ENCODE results near the gene CACHD1. TPM values are rescaled to one million over a fixed set of nuclear protein-coding genes. Genes with fewer than 3 reads are reported as not detected.

Gene CACHD1
- total RNA-seq, 5 donors from 2014 or later (not counting 1 experiment from before 2014, with no cell fraction given), result 0.49 to 7.3 (median 2.2) TPM

DNA sequence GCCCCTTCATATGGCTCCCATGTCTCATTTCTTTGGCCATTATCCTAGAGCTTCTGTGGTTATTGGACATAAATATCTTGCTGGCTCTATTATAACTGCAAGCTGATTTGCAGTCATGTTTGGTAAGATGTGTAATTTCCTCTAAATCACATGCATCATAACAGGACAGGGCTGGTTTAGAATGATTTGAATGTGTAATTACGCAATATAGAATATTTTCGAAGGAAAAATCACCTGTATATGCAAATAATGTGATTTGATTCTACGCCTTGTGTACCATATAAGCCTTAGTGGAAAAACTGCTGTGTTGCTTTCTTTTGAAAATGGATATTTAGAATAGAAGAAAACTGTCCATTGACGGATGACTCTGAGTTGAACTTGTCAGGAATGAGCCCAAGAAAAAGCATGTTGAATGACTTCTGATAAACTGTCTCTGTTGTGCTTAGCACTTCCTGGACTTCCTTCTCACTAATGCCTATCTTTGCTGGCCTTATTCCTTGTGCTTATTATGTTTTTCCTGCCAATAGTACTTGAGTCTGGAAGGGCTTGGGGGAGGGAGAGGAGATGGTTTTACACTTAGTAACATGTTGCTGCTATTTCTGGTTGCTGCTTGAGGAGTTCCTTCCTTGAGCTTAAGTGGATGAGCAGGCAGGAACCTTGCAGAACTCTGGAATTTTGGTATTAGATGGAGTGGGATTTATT, 6.5 kb downstream of the CACHD1 start:
- DNase-seq (no peak), ATAC-seq (replicated peaks in 1 of 4) (no peak)
- Histone ChIP-seq H3K27ac (ENCODE audit: low read length) (no peak overlapping the region), H3K4me3 (ENCODE audit: control insufficient read depth in 1 of 2, extremely low read depth in 1 of 2, low read length in 1 of 2) (no peak overlapping the region), H3K4me1 (ENCODE audit: control insufficient read depth in 1 of 2, extremely low read depth in 1 of 2, insufficient read depth in 2 of 2, low read length in 2 of 2) (peaks cover 3 to 15% of the 10 kb centered on the region in 2 experiments), H3K9me3 (no peaks in the 10 kb centered on the region), H3K36me3 (ENCODE audit: control insufficient read depth in 2 of 2, extremely low read depth in 1 of 2, insufficient read depth in 1 of 2, low read length in 1 of 2) (no peaks in the 10 kb centered on the region), H3K27me3 (replicated peaks in 1 of 2; ENCODE audit: control insufficient read depth in 2 of 2, extremely low read depth in 1 of 2, insufficient read depth in 2 of 2, low read length in 1 of 2) (peaks cover 0 to 5% of the 10 kb centered on the region in 2 experiments)
- Mint-ChIP-seq H3K36me3 (no peaks in the 10 kb centered on the region), H3K4me1 (peaks cover 7 to 26% (median 18%) of the 10 kb centered on the region in 3 donors), H3K27me3 (peaks cover 6 to 17% of the 10 kb centered on the region in 2 donors), H3K27ac (no peak overlapping the region), H3K9me3 (no peaks in the 10 kb centered on the region), H3K4me3 (no peak overlapping the region)
- ChIA-PET POLR2A (no interaction called here), CTCF (no interaction called here)
- WGBS (ENCODE audit: insufficient coverage), result 86% methylated on average over 1 of the region's 4 CpGs

GRCh38 chr1:64478594-64479470, 8.9 kb downstream of the CACHD1 start:
- H3K27me3 Mint-ChIP-seq, result peaks cover under 1 to 3% of the 10 kb centered on the region in 2 donors
- peaks cover 0 to 17% (median 7%) of the 10 kb centered on the region in 3 donors for H3K4me1 Mint-ChIP-seq
- H3K27ac Mint-ChIP-seq, result no peak overlapping the region
- Histone ChIP-seq H3K4me1 (ENCODE audit: control insufficient read depth in 1 of 2, extremely low read depth in 1 of 2, insufficient read depth in 2 of 2, low read length in 2 of 2) (peaks cover 0 to 11% of the 10 kb centered on the region in 2 experiments), H3K9me3 (no peaks in the 10 kb centered on the region), H3K27ac (ENCODE audit: low read length) (no peak overlapping the region), H3K36me3 (ENCODE audit: control insufficient read depth in 2 of 2, extremely low read depth in 1 of 2, insufficient read depth in 1 of 2, low read length in 1 of 2) (no peaks in the 10 kb centered on the region), H3K27me3 (replicated peaks in 1 of 2; ENCODE audit: control insufficient read depth in 2 of 2, extremely low read depth in 1 of 2, insufficient read depth in 2 of 2, low read length in 1 of 2) (no peaks in the 10 kb centered on the region), H3K4me3 (ENCODE audit: control insufficient read depth in 1 of 2, extremely low read depth in 1 of 2, low read length in 1 of 2) (no peak overlapping the region)
- DNase-seq (no peak), ATAC-seq (replicated peaks in 1 of 4) (no peak)
- ChIA-PET CTCF (interaction anchor here in 1 of 2 donors (1.1 kb wide), 1 partner anchor 10 kb away, joined by 3 read pairs; no protein-coding TSS in a partner anchor), POLR2A (interaction anchor here in 1 of 2 donors (0.6 kb wide), 1 partner anchor 16 kb away, joined by 4 read pairs; no protein-coding TSS in a partner anchor)
- 77% methylated on average over 3 of the region's 3 CpGs for WGBS (ENCODE audit: insufficient coverage)
- no peaks in the 10 kb centered on the region for H3K9me3 Mint-ChIP-seq
- no peaks in the 10 kb centered on the region for H3K36me3 Mint-ChIP-seq
- H3K4me3 Mint-ChIP-seq, result no peak overlapping the region

DNA sequence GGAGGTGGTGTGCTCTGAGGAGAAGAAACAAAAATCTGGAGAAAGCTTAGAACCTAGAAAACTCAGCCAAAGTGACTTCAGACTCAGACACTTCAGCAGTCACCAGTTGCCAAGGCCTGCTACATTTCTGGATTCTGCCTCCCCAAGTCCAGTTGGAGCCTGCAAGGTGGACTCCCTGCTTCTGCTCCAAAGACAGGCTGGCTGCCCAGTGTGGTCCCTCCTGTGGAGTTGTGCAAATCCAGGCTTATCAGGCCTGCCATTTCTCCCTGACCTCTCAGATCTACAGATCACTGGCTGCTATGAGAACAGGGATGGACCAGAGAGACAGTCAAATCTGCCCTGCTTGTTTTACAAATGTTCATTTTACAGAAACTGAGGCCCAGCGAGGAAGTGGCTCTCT, 9.9 kb downstream of the CACHD1 start:
- Histone ChIP-seq H3K4me1 (ENCODE audit: control insufficient read depth in 1 of 2, extremely low read depth in 1 of 2, insufficient read depth in 2 of 2, low read length in 2 of 2) (peaks cover 0 to 10% of the 10 kb centered on the region in 2 experiments), H3K36me3 (ENCODE audit: control insufficient read depth in 2 of 2, extremely low read depth in 1 of 2, insufficient read depth in 1 of 2, low read length in 1 of 2) (no peaks in the 10 kb centered on the region), H3K9me3 (no peaks in the 10 kb centered on the region), H3K4me3 (ENCODE audit: control insufficient read depth in 1 of 2, extremely low read depth in 1 of 2, low read length in 1 of 2) (no peak overlapping the region), H3K27ac (ENCODE audit: low read length) (no peak overlapping the region), H3K27me3 (replicated peaks in 1 of 2; ENCODE audit: control insufficient read depth in 2 of 2, extremely low read depth in 1 of 2, insufficient read depth in 2 of 2, low read length in 1 of 2) (no peaks in the 10 kb centered on the region)
- peaks cover 3 to 8% of the 10 kb centered on the region in 2 donors for H3K27me3 Mint-ChIP-seq
- CTCF ChIA-PET, result interaction anchor here in 1 of 2 donors (1.1 kb wide), 1 partner anchor 9 kb away, joined by 3 read pairs; no protein-coding TSS in a partner anchor
- no CpG with 5 or more reads among the region's 1 CpG for WGBS (ENCODE audit: insufficient coverage)
- no peak overlapping the region for H3K4me3 Mint-ChIP-seq
- no peak for ATAC-seq (replicated peaks in 1 of 4)
- no peaks in the 10 kb centered on the region for H3K9me3 Mint-ChIP-seq
- H3K27ac Mint-ChIP-seq, result no peak overlapping the region
- DNase-seq, result no peak
- peaks cover 0 to 14% (median 7%) of the 10 kb centered on the region in 3 donors for H3K4me1 Mint-ChIP-seq
- H3K36me3 Mint-ChIP-seq, result no peaks in the 10 kb centered on the region
- POLR2A ChIA-PET, result no interaction called here

- Histone ChIP-seq H3K4me1 (ENCODE audit: control insufficient read depth in 1 of 2, extremely low read depth in 1 of 2, insufficient read depth in 2 of 2, low read length in 2 of 2) (peaks cover 0 to 8% of the 10 kb centered on the region in 2 experiments), H3K4me3 (ENCODE audit: control insufficient read depth in 1 of 2, extremely low read depth in 1 of 2, low read length in 1 of 2) (no peak overlapping the region), H3K27ac (ENCODE audit: low read length) (no peak overlapping the region), H3K36me3 (ENCODE audit: control insufficient read depth in 2 of 2, extremely low read depth in 1 of 2, insufficient read depth in 1 of 2, low read length in 1 of 2) (no peaks in the 10 kb centered on the region), H3K9me3 (no peaks in the 10 kb centered on the region), H3K27me3 (replicated peaks in 1 of 2; ENCODE audit: control insufficient read depth in 2 of 2, extremely low read depth in 1 of 2, insufficient read depth in 2 of 2, low read length in 1 of 2) (no peaks in the 10 kb centered on the region)
- CTCF ChIA-PET, result no interaction called here
- no peak for DNase-seq
- Mint-ChIP-seq H3K4me3 (no peak overlapping the region), H3K27ac (no peak overlapping the region), H3K9me3 (no peaks in the 10 kb centered on the region), H3K4me1 (peaks cover 0 to 14% (median 12%) of the 10 kb centered on the region in 3 donors), H3K27me3 (peaks cover 3 to 15% of the 10 kb centered on the region in 2 donors), H3K36me3 (no peaks in the 10 kb centered on the region)
- no peak for ATAC-seq (replicated peaks in 1 of 4)
- WGBS (ENCODE audit: insufficient coverage), result 87% methylated on average over 3 of the region's 4 CpGs
- POLR2A ChIA-PET, result no interaction called here
Observed at GRCh38 chr1:64480999-64481772, 11.3 kb downstream of the CACHD1 start.

GRCh38 chr1:64482128-64482527, 12.2 kb downstream of the CACHD1 start:
- ATAC-seq (replicated peaks in 1 of 4), result no peak

DNA sequence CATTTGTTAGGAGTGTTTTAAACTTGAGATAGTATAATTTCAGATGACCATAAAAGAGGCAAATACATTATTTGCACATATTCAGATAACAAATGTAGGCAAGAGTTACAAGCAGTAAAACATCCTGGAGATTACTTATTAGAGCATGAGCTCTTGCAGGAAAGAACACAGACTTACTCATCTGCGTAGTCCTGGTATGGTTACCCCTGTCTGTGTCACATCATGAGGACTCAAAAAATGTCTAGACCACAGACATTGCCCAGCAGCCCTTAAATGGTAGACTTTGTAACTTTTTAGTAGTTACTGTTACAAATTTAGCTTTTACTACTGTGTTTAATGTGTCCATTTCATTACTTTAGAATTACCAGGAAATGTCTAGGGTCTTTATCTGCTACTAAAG, 12.8 kb downstream of the CACHD1 start:
- peaks cover 0 to 18% (median 14%) of the 10 kb centered on the region in 3 donors for H3K4me1 Mint-ChIP-seq
- H3K36me3 Mint-ChIP-seq, result no peaks in the 10 kb centered on the region
- ChIA-PET CTCF (no interaction called here), POLR2A (interaction anchor here in 1 of 2 donors (0.6 kb wide), 1 partner anchor 119 kb away, joined by 3 read pairs; no protein-coding TSS in a partner anchor)
- H3K4me3 Mint-ChIP-seq, result no peak overlapping the region
- ATAC-seq (replicated peaks in 1 of 4), result no peak
- H3K4me3 ChIP-seq (ENCODE audit: control insufficient read depth in 1 of 2, extremely low read depth in 1 of 2, low read length in 1 of 2), result no peak overlapping the region
- no peaks in the 10 kb centered on the region for H3K36me3 ChIP-seq (ENCODE audit: control insufficient read depth in 2 of 2, extremely low read depth in 1 of 2, insufficient read depth in 1 of 2, low read length in 1 of 2)
- no peak overlapping the region for H3K27ac ChIP-seq (ENCODE audit: low read length)
- H3K27me3 ChIP-seq (replicated peaks in 1 of 2; ENCODE audit: control insufficient read depth in 2 of 2, extremely low read depth in 1 of 2, insufficient read depth in 2 of 2, low read length in 1 of 2), result no peaks in the 10 kb centered on the region
- peaks cover 7 to 20% of the 10 kb centered on the region in 2 donors for H3K27me3 Mint-ChIP-seq
- H3K4me1 ChIP-seq (ENCODE audit: control insufficient read depth in 1 of 2, extremely low read depth in 1 of 2, insufficient read depth in 2 of 2, low read length in 2 of 2), result peaks cover 0 to 7% of the 10 kb centered on the region in 2 experiments
- no peaks in the 10 kb centered on the region for H3K9me3 ChIP-seq
- WGBS (ENCODE audit: insufficient coverage), result no CpG with 5 or more reads among the region's 1 CpG
- no peak overlapping the region for H3K27ac Mint-ChIP-seq
- DNase-seq, result no peak
- H3K9me3 Mint-ChIP-seq, result no peaks in the 10 kb centered on the region

More at GRCh38 chr1:64482128-64482527, 12.2 kb downstream of the CACHD1 start:
- Mint-ChIP-seq H3K36me3 (no peaks in the 10 kb centered on the region), H3K27ac (no peak overlapping the region), H3K9me3 (no peaks in the 10 kb centered on the region), H3K27me3 (peaks cover 7 to 20% of the 10 kb centered on the region in 2 donors), H3K4me1 (peaks cover 0 to 12% (median 12%) of the 10 kb centered on the region in 3 donors), H3K4me3 (no peak overlapping the region)
- peaks cover 0 to 7% of the 10 kb centered on the region in 2 experiments for H3K4me1 ChIP-seq (ENCODE audit: control insufficient read depth in 1 of 2, extremely low read depth in 1 of 2, insufficient read depth in 2 of 2, low read length in 2 of 2)
- 91% methylated on average over 1 of the region's 3 CpGs for WGBS (ENCODE audit: insufficient coverage)
- POLR2A ChIA-PET, result no interaction called here
- CTCF ChIA-PET, result no interaction called here
- H3K27ac ChIP-seq (ENCODE audit: low read length), result no peak overlapping the region
- DNase-seq, result no peak
- no peaks in the 10 kb centered on the region for H3K36me3 ChIP-seq (ENCODE audit: control insufficient read depth in 2 of 2, extremely low read depth in 1 of 2, insufficient read depth in 1 of 2, low read length in 1 of 2)
- H3K4me3 ChIP-seq (ENCODE audit: control insufficient read depth in 1 of 2, extremely low read depth in 1 of 2, low read length in 1 of 2), result no peak overlapping the region
- no peaks in the 10 kb centered on the region for H3K27me3 ChIP-seq (replicated peaks in 1 of 2; ENCODE audit: control insufficient read depth in 2 of 2, extremely low read depth in 1 of 2, insufficient read depth in 2 of 2, low read length in 1 of 2)
- no peaks in the 10 kb centered on the region for H3K9me3 ChIP-seq
